Activated T-helper 1 cell treated with anti-CD3 and anti-CD28 coated beads, Interleukin-2, amount 50 U/mL, for 16 hours (primary cell): ENCODE measurements around the gene HS3ST2.
"Not testable (repeated sequence)": the region's sequence is repeated elsewhere in the genome, so short reads cannot be mapped to it uniquely, and the experiment has no call there.

Experiments used
- DNase-seq, 2 donors: peaks; one replicate each; pipeline ENCODE4 v3.0.0-alpha.2; 2020; ENCODE audit warnings: low read depth in 1 of 2, low spot score in 1 of 2

The HS3ST2 gene

DNA sequence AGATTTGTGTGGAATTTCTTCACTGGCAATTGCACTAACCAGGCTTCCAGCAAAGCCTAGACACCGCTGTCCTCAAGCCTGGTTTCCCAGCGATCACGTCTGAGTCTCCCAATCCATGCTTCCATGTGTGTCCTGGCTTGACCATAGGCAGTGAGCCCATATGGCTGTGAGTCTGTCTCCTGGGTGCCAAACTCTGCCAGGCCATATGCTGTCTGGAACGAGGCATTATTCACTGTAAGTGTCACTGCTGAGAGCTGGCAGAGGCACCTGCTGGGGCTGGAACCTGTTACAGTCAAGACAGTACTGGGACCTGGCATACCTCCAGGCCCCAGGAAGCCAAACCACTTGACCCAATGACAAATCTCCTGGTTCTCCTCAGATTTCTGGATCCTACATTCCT, 60.4 kb downstream of the HS3ST2 start:
- DNase-seq, result no peak

DNA sequence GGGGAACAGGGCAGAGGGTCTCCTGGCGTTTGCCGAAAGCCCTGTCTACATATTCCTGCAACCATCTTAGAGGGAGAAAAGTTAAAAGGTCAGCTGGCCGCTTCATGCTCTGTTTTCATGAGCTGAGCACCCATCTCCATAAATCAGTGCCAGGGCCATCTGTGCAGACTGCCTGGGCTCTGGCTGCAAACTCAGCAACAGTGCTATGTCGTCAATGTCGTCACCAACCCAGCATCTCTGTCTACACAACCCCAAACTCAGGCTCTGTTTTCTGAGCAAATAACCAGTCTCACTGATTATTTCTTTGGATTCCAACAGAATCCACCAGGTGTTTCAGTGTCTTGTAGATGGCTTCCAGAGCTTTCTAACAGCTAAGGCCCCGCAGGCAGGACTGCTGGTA, 65.0 kb downstream of the HS3ST2 start:
- DNase-seq, result no peak

DNA sequence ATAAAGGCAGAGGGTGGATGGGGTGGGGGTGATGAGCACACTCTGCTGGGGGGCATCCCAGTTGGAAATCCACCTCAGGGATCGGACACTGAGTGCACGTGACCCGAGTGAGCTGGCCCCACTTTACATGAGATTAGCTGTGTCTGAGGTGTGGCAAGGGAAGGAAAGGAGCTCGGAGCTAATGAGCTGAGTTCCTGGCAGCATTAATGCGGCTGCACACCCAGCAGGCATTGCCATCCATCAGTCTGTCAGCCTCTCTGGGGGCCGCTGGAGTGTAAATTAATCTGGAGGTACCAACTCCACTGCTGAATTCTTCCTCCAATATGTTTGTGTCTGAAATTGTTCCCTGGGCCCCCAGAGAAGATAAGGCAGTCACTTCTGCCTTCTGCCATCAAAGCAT, 65.5 kb downstream of the HS3ST2 start:
- no peak for DNase-seq

DNA sequence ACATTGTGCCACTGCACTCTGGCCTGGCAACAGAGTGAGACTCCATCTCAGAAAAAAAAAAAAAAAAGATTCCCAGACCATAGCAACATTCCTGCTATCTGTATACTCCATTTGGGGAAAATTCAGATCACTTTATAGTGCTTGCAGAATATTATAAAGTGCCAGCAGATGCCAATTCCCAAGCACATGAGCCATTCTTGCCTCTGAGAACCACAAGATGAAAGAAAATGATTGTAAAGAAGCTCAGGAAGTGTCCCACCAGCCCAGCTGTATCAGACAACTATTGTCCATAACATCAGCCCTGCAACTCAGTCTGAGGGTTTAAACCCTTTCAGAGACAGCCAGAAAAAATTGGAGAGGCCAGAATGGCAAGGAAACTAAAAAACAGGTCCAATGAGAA, 69.0 kb downstream of the HS3ST2 start:
- no peak for DNase-seq

DNA sequence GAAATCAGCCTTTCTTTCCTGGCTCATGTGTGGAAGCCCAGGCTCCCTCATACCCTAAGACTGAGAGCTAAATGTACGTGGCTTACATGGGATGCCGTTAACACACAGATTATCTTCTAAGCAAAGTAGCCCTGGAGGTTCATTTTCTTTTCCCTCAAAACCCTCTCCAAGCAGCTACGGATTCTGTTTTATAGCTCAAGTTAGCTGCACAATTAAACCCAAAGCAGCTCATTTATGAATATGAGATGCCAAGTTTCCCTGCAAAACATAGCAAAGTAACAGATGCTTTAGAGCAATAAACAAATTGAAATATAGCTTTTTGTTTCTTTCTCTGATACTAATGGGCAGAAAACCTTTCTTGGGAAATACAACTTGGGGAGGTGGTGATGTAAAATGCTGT, 72.0 kb downstream of the HS3ST2 start:
- DNase-seq, result no peak

DNA sequence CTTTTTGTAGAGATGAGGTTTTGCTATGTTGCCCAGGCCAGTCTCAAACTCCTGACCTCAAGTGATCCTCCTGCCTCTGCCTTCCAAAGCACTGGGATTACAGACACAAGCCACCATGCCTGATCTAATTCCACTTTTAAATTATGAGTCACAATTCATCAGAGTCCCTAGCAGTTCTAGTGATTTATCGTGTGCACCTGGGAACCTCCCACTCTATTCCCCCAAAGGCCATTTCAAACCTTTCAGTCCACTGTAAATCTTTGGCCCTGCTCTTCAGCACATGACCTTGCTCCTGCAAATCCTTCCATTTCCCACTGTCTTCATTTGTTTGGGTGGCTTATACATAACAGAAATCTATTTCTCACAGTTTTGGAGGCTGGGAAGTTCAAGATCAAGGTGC, 73.0 kb downstream of the HS3ST2 start:
- DNase-seq, result no peak

DNA sequence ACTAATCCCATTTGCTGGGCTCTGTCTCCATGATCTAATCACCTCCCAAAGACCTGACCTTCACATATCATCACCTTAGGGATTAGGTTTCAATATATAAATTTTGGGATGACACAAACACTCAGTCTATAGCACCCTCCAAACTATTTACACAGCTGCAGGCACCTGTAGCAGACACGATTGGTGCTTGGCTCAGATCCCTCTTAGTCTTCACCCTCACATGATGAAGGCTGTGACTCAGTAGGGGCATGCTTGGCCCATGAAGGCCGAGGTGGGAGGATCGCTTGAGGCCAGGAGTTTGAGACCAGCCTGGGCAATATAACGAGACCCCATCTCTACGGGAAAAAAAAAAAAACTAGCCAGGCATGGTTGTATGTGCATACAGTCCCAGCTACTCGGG, 73.5 kb downstream of the HS3ST2 start:
- DNase-seq, result no peak

DNA sequence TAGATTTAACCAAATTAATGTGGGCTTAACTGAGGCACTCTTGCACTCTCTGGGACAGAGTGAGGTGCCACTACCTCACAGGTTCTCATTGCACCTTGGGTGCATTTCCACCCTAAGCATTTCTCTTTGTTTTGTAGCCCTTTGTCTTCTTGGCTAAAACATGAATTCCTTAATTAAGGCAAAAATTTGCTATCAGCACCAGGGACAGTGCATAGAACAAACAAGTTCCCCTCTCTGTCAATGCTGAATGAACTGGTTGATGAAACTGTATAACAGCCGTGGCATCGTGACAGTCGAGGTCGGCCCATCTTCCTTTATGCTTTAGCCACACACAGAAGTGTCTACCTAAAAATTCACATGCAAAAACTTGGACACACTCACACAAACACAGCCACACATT, 74.8 kb downstream of the HS3ST2 start:
- no peak for DNase-seq

DNA sequence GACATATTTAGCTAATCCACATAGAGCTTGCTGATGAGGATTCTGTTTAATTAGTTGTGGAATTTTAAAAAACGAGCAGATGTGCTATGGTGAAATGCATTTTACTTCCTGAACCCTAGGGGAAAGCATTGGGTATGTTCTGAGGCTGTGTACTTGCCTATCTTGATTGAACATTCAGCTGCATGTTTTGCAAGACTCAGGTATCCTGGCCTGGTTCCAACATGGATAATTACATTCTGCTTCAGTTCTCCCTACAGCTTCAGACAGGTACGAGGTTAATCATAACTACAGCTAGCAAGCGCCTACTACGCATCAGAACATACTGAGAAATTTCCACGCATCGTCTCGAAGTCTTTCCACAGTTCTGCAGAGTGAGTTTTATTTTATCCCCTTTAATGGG, 77.0 kb downstream of the HS3ST2 start:
- DNase-seq, result no peak

DNA sequence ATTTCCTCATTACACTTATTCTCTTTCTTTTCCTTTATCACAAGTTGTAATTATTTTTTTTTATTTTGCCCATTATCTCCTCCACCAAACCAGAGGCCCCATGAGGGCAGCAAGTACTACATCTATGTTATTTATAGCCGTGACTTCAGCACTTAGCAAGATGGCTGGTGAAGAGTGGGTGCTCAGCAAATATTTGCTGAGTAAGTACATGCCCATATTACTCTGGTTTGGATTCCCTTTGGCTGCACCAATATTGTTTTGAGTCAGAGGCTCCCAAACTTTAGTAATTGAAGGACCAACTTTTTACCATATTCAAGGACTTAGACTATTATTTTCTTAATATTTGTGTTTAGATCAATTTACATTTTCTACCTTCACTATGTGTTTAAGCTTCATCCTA, 83.2 kb downstream of the HS3ST2 start:
- DNase-seq, result no peak

DNA sequence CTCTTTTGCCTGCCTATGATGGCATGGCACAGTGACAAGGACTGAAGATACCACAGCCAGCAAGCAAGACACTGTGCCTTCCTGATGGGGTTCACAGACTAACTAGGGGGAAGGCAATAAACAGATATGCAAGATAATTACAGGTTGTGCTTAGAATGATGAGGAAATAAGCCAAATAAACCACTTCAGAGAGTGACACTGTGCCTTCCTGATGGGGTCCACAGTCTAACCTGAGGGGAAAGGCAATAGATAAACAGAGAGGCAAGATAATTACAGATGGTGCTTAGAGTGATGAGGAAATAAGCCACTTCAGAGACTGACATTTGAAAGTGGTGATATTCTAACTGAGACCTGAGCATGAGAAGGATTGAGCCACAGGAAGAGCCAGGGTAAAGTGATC, 84.2 kb downstream of the HS3ST2 start:
- DNase-seq, result no peak

DNA sequence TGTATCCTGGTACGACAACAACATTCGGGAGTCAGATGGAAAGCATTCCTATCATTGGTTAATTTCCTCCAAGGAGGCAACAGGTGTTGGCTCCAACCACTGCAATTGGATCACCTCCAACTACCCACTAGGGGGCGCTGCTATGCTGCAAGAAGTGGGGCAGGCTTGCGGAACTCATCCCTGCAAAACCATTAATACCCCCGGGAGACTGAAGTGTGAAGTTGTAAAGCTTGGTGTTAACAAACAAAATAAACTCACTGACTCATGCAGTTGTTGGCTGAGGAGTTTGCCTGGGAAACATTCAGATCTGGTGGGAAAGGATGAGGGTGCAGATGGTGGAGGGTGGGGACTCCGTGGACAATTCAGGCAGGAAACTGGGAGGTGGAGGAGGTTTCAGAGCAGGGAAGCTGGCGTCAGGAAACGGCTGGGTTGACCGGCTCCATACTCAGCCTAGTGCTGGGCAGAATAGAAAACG, 84.9 kb downstream of the HS3ST2 start:
- peak in 1 of 2 donors; percentile 6 for DNase-seq

DNA sequence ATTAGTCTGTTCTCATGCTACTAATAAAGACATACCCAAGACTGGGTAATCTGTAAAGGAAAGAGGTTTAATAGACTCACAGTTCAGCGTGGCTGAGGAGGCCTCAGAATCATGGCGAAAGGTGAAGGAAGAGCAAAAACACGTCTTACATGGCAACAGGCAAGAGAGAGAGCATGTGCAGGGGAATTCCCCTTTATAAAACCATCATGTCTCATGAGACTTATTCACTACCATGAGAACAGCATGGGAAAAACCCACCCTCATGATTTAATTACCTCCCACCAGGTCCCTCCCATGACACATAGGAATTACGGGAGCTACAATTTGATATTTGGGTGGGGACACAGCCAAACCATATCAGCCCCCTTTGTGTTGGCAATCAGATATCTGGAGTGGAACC, 85.6 kb downstream of the HS3ST2 start:
- DNase-seq, result not testable (repeated sequence)

DNA sequence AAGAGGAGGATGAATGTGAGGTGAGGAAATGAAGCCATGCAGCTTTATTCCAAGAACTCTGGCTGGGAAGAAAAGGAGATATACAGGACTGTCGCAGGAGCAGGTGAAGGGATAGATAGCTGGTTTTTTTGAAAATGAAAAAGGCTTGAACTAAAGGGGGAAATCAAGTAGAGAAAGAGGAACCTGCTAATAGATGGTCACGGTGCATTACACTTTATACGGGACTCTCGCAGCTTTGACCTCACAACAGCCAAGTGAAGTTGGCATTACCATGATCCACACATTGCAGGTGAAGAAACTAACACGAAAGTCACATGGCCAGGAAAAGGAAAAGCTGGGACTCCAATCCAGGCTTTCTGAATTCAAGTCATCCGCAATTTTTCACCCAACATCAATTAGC, 86.9 kb downstream of the HS3ST2 start:
- DNase-seq, result no peak

DNA sequence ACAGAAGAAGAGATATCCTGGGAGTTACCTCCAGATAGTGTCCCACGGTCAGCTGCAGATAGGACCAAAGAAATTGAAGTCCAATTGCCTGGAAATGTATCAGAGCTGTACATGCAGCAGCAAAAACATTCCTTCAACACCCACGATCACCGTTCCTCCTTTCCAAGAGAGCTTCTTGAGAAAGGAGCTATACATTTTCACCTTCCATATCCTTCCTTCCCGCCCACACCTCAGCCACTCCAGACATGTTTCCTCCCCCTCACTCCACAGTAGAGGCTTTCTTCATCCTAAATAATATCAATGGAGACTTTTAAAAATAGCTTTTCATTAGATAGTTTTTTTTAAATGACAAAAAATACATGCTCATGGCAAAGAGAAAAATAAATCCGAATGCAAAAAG, 87.6 kb downstream of the HS3ST2 start:
- no peak for DNase-seq

DNA sequence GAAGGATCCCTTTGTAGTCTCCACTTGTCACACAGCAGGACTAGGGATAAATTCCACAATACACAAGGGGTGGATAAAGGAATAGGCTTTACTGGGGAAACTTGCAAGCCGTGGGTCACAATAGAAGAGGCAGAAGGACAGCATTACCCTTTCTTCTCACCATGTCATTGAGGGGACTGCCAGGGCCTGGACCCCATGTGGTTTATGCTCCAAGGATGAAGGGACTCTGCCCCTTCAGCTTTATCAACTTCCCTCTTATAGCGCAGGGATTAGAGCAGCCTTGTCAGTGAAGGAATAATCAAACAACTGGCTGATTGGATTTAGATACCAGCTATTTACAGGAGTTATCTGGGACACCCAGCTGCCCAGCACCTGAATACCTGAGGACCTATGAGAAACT, 89.8 kb downstream of the HS3ST2 start:
- no peak for DNase-seq

DNA sequence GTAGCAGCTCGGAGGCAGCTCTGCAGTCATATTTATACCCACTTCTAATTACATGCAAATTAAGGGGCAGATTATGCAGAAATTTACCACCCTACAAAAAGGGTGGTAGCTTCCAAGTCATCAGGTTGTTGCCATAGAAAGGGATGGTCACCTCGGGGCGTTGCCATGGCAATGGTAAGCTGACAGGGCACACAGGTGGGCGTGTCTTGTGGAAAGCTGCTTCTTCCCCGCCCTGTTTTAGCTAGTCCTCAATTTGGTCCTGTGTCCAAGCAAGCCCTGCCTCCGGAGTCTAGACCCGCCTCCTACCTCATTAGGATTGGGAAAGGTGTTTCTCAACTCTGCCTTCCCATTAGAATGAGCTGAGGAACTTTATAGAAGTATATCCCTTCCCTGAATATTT, 98.7 kb downstream of the HS3ST2 start:
- no peak for DNase-seq

DNA sequence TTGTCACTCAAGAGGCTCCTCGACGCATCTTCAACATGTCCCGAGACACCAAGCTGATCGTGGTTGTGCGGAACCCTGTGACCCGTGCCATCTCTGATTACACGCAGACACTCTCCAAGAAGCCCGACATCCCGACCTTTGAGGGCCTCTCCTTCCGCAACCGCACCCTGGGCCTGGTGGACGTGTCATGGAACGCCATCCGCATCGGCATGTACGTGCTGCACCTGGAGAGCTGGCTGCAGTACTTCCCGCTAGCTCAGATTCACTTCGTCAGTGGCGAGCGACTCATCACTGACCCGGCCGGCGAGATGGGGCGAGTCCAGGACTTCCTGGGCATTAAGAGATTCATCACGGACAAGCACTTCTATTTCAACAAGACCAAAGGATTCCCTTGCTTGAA, 101.0 kb downstream of the HS3ST2 start:
- DNase-seq, result no peak

DNA sequence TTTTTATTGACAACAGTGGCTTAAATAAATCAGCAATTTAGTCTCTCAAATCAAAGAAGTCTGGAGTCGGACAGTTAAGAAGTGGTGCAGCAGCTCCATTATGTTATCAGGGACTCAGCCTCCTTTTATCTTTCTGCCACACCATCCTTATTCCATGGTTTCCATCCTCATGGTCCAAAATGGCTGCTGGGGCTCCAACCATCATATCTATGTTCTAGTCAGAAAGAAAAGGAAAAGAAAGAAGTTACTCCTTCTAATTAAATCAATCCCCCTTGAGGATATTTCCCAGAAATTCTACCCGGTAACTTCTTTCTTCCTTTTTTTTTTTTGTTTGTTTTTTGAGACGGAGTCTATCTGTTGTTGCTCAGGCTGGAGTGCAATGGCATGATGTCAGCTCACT, 109.5 kb downstream of the HS3ST2 start:
- DNase-seq, result no peak

DNA sequence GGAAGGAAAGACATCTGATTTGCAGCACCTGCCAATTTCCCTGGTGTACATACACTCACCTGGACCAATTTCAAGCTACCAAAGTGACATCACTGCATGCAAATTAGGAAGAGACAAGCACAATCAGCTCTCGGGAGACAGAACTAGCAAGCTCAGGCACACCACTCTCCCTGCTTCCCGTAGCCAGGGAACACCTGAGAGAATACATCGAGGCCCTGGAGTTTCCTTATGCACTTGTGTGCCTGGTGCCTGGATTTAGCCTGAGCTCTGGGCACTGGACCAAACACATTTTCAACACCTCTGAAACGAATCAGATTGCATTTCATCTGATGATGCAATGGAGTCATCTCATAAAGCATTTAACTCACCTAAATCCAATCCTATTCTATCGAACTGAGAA, 110.5 kb downstream of the HS3ST2 start:
- DNase-seq, result no peak

DNA sequence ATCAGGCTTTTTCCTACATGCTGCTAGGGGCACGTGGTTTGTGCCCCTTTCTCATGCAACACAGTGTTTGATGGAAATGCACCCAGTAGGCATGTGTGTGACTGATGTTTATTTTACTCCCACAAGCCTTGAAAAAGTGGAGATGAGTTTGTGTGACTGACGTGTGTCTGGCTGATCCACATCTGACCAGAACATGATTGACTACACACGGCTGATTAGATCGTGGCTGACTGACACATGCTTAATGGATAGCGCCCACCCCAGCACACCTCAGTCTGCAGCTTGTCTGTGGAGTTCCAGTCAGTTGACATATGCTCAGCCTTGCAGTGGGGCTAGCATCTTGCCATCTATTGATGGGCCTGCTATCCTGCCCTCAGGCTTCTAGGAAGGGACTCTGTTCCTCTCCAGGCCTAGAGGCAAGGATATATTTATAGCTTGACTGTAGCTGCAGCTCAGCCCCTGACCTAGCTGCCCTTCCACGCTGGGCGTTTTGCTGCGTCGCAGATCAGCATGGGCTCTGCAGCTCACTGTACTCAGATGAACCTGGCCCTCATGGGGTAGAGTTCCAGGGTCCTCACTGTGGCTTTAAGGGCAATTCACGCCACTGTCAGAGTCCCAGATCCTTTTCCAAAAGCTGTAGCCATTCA, 112.3 kb downstream of the HS3ST2 start:
- no peak for DNase-seq

DNA sequence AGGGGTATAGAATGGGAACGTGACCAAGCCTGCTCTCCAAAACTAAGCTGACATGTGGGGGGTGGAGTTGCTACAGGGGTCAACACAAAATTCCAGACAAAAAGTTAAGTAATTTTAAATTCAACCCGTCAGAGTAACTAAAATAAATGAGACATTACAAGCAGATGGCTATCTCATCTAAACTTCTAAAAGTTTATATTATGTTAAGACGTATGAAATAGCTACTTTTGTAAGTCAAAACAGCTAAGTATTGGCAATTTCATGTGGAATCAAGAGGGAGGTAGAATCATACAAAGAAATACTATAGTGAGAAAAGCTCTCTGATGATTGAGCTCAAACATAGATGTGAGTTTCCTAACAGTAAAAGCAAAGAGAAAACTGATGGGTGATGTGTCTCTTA, 113.3 kb downstream of the HS3ST2 start:
- DNase-seq, result no peak

DNA sequence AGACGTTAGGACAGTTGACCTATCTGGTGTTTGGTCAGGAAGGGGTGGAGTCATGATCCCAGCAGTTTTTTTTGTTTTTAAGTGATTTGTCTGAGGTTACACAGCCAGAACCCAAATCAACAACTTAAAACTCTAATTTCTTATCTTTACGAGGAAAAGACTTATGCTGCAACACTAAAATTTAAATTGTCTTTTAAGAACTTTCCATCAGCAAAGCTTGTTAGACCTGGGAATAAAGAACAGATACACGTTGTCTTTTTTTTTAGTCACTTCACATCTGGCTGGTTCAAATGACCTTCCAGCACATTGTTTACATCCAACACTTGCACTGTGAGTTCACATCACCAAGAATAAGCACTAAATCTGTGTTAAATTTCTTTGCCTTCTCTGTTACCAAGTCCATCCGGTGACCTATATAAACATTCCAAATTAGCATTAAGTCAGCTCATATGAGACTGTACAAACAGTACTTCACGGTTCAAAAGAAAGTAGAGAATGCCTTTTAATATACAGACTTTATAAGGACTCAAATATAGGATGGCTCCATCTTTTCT, 115.0 kb downstream of the HS3ST2 start:
- no peak for DNase-seq
